ENCODE data around the gene C12orf42.

GRCh38 chr12:103475073-103475472, 20.7 kb downstream of the C12orf42 start:
- TF ChIP-seq CTCF (IDR thresholded peaks at IDR 0.05; ENCODE audit: low read depth, low read length, missing input control), result no peak
- TF ChIP-seq RAD21 (IDR thresholded peaks at IDR 0.05), result no peak
- TF ChIP-seq MAX (IDR thresholded peaks at IDR 0.05), result no peak
- TF ChIP-seq HNF4A (conservative IDR thresholded peaks at IDR 0.05), result no peak
- TF ChIP-seq GABPA (IDR thresholded peaks at IDR 0.05 in 1 of 2, conservative IDR thresholded peaks at IDR 0.05 in 1 of 2), result no peak
- TF ChIP-seq REST (IDR thresholded peaks at IDR 0.05), result no peak
- no peak for TF ChIP-seq ATF3 (IDR thresholded peaks at IDR 0.05)
- TF ChIP-seq JUND (IDR thresholded peaks at IDR 0.05), result no peak
- no peak for TF ChIP-seq EGR1 (IDR thresholded peaks at IDR 0.05; ENCODE audit: low read depth in 2 of 2)
- no peak for TF ChIP-seq TAF1 (conservative IDR thresholded peaks at IDR 0.05)
- no peak for TF ChIP-seq RXRA (IDR thresholded peaks at IDR 0.05)

Data from liver (tissue), 3 donors.